Esophagus muscularis mucosa (tissue), 4 donors: ENCODE measurements around the gene GOLGB1.

Experiments used
- CTCF ChIP-seq, 3 experiments: fragments of 200-600 bp in 2 of 3; fragments of 450-650 bp in 1 of 3; sonication (generic) in 2 of 3; IDR thresholded peaks; one replicate each; pipeline ENCODE4 v1.5.1; 2017 to 2019; ENCODE audit warnings: antibody characterized with exemption in 3 of 3, mild to moderate bottlenecking in 2 of 3, moderate library complexity in 1 of 3
- EP300 ChIP-seq: sonication (generic); formaldehyde crosslinking; IDR thresholded peaks from one replicate; pipeline ENCODE4 v1.6.1; 2017; ENCODE audit warnings: antibody characterized with exemption
- POLR2A ChIP-seq: fragments of 450-650 bp; IDR thresholded peaks from one replicate; pipeline ENCODE4 v1.6.1; 2017; ENCODE audit warnings: antibody characterized with exemption, moderate library complexity, mild to moderate bottlenecking, low read depth
- POLR2AphosphoS5 ChIP-seq, 2 donors: sonication (generic); formaldehyde crosslinking; IDR thresholded peaks; one replicate each; pipeline ENCODE4 v1.6.1; 2017; ENCODE audit warnings: antibody characterized with exemption in 2 of 2

DNA sequence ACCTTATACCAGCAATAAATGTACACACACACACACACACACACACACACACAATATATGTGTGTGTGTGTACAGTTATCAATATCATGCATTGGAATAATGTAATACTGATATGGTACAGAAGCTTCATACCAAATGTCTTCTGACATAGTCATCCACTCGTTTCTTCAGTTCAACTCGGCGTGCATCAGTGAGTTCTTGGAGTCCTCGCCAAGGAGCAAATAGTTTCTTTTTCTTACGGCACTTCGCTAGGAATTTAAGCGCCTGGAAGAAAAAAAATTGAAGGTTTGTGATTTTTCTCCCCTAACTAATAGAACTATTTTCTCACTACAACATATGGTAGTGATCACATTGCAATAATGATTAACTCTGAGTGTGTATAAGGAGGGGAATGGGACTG is 32.1 kb upstream of the GOLGB1 start:
- no peak for TF ChIP-seq CTCF (IDR thresholded peaks at IDR 0.05)
- no peak for TF ChIP-seq POLR2A
- no peak for TF ChIP-seq POLR2AphosphoS5 (IDR thresholded peaks at IDR 0.05)
- TF ChIP-seq EP300: no peak
